HG03432 (cell line): ENCODE measurements around the gene SLC22A3.
"Not testable (repeated sequence)": the region's sequence is repeated elsewhere in the genome, so short reads cannot be mapped to it uniquely, and the experiment has no call there.

ENCODE experiments used
- ATAC-seq: cut with Tn5 transposase; IDR thresholded peaks from one replicate; pipeline ENCODE4 v1.9.1; 2021; ENCODE audit warnings: mild to moderate bottlenecking, moderate library complexity; ENCODE audit not compliant: unreplicated experiment

SLC22A3 gene, protein sequence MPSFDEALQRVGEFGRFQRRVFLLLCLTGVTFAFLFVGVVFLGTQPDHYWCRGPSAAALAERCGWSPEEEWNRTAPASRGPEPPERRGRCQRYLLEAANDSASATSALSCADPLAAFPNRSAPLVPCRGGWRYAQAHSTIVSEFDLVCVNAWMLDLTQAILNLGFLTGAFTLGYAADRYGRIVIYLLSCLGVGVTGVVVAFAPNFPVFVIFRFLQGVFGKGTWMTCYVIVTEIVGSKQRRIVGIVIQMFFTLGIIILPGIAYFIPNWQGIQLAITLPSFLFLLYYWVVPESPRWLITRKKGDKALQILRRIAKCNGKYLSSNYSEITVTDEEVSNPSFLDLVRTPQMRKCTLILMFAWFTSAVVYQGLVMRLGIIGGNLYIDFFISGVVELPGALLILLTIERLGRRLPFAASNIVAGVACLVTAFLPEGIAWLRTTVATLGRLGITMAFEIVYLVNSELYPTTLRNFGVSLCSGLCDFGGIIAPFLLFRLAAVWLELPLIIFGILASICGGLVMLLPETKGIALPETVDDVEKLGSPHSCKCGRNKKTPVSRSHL

DNA sequence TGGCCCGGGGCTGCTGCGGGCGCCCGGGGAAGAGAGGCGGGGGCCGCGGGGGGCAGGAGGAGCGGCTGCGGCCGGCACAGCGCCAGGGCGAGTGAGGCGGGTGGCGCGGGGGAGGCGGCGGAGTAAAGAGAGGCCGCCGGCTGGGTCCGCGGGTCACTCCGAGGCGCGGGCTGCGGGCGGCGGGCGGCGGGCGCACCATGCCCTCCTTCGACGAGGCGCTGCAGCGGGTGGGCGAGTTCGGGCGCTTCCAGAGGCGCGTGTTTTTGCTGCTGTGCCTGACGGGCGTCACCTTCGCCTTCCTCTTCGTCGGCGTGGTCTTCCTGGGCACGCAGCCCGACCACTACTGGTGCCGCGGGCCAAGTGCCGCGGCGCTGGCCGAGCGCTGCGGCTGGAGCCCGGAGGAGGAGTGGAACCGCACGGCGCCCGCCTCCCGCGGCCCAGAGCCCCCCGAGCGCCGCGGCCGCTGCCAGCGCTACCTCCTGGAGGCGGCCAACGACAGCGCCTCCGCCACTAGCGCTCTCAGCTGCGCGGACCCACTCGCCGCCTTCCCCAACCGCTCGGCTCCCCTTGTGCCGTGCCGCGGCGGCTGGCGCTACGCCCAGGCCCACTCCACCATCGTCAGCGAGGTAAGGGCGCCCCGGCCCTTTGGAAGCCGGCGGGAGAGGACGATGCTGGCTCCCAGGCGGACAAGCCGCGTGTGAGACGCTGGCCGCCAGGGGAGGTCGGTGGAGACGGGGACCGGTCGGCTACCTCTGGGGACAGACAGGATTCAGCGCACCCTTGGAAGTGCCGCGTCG, at the start of gene SLC22A3:
SLC22A3 (plus strand) TSS at position 156 of the 797 bp plus-strand sequence; CDS start at position 198, 42 bp downstream.
- no peak for ATAC-seq

DNA sequence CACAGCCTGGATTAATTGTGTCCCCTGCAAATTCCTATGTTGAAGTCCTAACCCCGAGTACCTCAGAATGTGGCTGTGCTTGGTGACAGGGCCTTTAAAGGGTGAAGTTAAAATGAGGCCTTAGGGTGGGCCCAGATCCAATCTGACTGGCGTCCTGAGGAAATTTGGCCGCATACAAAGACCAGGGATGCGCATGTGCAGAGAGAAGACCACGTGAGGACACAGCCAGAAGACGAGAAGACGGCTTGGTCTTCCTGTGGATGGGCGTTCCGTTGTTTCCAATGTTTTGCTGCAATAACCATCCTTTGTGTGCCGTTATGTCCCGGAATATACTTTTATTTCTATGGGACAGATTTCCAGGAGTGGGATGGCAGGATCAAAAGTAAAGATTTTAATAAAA, 48.6 kb upstream of the SLC22A3 start:
- no peak for ATAC-seq

DNA sequence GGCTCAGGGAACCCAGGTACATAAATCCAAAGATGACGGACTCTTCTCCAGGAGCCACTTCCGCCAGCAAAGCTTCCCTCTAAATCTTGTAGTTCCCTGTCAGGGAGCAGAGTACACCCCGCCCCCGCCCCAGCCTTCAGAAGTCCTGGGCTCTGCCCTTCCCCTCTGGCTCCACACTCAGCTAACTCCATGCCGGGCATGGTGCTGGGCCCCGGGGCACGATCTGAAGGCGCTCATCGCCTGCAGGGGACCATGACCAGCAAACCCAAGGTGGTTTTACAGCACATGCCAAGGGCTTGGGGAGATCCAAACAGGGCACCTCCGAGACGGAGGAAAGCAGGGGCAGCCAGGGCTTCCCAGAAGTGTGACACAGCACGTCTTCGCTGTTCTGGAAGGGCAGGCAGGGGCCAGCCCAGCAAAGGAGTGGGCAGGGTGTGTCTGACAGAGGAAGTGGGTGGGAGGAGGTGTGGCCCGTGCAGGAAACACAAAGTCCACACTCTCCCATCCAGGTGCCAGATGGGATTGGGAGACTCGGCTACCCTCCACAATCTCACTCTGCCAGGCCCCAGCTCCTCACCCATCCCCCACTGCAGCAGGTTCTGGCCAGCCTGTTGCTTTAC, 48.0 kb upstream of the SLC22A3 start:
- ATAC-seq, result no peak

DNA sequence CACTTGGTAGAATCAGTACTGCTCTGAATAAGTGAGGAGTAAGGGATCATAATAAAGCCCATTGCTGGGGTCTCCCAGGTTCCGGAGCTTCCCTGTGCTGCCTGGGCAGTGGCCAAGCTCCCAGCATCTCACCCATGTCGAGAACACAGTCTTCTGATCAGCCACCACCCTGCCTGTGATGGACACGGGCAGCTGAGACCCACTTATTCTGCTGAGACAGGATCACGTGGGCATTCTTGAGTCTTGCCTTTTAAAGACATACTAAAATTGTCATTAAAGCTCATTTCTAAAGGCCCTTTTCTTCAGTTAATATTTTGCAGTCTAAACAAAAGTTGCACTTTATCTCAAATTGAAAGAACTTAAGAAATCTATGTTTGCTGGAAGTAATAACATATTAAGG, 46.8 kb upstream of the SLC22A3 start:
- ATAC-seq, result no peak

DNA sequence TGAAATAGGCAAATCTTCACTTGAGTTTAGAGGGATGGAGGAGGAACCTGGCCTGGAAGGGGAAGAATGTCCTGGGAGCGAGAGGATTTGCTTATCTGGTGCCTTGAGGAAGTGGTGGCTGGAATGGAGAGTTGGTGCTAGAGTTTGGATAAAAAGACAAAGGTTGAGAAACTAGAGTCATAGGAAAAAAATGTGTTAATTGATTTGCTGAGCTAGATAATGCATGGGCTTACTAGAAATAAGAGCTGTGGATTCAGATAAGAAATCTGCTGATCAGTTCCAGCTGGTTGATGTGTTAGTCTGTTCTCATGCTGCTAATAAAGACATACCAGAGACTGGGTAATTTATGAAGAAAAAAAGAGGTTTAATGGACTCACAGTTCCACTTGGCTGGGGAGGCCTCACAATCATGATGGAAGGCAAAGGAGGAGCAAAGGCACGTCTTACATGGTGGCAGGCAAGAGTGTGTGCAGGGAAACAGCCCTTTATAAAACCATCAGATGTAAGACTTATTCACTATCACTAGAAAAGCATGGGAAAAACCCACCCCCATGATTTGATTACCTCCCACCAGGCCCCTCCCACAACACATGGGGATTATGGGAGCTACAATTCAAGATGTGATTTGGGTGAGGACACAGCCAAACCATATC, 45.6 kb upstream of the SLC22A3 start:
- ATAC-seq, result not testable (repeated sequence)

DNA sequence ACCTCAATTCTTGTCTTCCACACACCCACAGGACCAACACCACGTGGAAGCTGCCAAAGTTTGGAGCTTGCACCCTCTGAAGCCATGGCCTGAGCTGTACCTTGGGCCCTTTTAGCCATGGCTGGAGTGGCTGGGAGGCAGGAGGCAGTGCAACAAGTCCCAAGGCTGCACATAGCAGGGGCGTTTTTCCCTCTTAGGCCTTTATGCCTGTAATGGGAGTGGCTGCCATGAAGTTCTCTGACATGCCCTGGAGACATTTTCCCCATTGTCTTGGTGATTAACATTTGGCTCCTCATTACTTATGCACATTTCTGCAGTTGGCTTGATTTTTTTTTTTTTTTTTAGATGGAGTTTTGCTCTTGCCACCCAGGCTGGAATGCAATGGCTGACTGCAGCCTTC, 44.4 kb upstream of the SLC22A3 start:
- no peak for ATAC-seq

DNA sequence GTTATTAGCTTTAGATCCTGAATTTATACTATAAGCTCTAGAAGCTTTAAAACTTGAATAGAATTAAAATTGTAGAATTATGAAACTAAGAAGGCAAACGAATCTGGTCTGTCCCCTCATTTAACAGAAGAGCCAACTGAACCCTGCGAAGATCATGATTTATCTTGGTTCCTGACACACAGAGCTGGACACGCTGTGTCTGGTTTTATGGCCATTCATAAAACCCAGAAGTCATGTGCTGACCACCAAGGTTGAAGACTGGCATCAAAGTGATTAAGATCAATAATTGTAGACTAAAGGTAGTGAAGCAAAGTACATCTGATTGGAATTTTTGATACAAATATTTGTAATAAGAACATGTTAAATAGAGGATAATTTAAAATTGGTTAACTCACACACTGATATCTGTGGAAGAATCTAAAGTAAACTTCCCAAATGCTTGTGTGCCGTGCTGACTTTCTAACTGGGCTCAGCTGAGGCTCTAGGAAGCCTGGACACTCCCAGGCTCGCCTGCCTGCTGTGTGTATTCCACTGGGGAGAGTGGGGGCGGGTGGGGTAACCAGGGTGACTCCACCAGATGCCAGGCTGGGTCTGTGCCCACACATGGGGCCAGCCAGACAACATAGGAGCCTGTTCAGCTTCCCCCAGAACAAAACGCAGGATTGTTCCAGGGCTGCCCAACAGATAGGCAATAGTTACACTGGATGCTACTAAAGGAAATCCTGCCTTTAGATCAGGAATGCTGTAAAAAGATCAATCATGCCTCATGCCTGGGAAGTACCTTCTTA, 42.1 kb upstream of the SLC22A3 start:
- ATAC-seq, result no peak

DNA sequence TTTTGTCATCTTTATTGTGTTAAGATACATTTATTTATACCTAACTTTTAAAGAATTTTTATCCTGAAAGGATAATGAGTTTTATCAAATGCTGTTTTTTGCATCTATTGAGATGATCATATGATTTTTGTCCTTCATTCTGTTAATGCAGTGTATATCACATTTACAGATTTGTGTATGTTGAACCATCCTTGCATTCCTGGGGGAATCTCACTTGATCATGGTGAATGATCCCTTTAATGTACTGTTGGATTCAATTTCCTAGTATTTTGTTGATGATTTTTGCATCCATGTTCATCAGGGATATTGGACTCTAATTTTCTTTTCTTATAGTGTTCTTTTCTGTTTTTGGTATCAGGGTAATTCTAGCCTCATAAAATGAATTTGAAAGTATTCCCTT, 38.5 kb upstream of the SLC22A3 start:
- no peak for ATAC-seq

DNA sequence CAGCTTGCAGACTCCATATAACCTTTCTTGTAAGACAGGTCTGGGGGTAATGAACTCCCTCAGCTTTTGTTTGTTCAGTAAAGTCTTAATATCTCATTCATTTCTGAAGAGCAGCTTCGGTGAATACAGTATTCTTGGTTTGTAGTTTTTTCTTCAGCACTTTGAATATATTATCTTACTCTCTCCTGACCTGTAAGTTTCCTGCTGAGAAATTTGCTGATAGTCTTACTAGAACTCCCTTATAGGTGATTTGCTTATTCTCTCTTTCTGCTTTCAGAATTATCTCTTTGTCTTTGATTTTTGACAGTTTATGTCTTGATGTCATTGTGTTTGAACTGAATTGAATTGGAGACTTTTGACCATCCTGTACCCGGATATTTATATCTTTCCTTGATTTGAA, 35.3 kb upstream of the SLC22A3 start:
- ATAC-seq, result no peak

DNA sequence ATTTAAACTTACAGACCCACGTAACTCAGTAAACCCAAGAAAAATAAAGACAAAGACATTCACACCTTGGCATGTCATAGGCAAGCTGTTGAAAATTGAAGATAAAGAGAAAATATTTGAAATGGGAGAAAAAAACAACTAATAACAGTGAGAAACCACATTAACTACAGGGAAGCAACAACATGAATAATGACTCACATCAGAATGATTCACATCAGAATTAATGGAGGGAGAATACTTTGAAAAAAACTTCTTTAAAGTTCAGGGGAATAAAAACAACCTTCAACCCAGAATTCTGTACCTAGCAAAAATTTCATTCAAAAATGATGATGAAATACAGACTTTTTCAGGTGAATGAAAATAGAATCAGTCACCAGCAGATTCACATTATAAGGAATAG, 32.9 kb upstream of the SLC22A3 start:
- ATAC-seq, result no peak

DNA sequence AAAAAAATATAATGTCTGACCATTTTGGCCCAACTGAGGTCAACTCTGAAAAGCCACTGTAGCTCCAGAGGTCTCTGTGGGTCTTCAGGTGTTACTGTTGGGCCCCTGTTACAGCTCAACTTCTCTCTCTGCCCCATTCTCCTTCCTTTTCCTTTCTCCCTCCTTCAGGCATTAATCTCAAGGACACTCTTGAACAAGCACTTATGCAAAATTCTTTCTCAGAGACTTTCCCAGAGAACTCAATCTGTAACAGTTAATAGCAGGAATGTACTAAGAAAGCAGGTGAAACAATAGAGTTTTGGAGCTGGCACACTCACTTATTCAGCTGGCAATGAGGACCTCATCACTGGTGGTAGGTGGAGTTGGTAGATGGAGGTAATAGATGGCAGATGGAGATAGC, 31.9 kb upstream of the SLC22A3 start:
- no peak for ATAC-seq

DNA sequence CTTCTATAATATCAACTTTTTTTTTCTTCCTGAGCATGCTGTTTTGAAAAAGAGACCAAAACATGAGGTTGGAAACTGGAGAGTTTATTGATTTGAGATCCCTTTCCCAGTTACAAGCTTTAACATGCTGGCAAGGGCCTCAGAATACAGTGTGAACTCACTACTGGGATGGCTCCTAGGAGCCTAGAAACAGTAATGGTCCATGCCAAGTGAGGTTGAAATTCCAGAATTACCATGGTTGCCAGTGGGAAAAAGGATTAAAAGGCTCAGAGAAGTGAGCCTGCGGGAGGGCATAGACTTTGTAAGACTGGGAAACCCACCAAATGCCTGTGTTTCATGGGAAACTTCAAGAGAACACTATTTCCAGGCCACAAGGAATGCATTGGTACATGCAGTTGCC, 28.9 kb upstream of the SLC22A3 start:
- ATAC-seq, result no peak

DNA sequence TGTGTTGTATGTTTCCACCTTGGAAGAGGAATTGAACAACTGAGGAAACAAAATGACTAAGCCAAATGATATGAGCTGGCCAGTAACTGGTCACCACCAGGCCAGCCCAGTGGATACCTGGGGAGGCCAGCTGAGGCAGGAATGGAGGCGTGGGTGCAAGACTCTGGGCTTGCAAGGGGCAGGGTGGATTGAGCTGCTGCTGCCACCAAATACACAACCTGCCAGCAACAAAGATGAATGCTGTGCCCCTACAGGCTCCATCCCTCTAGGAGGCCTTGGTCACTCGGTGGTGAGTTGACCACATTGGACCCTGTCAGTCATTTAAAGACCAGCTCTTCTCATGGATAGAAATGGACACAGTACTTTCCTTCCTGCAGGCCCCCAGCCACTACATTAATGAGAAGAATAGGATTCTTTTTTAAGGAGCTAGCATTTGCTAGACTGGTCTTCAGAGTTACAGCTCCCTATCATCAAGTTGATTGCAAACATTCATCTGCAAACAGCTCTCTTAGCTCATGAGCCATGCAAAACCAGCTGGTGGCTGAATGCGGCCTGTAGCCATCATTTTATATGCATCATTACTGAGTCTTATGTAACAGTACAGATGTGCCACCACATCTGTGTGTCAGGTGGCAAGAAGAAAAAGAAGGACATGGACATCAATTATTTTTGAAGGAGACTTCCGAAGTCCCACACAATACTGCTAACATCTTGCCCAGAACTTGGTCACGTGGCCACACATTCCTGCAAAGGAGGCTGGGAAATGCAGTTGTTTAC, 26.3 kb upstream of the SLC22A3 start:
- ATAC-seq, result no peak

DNA sequence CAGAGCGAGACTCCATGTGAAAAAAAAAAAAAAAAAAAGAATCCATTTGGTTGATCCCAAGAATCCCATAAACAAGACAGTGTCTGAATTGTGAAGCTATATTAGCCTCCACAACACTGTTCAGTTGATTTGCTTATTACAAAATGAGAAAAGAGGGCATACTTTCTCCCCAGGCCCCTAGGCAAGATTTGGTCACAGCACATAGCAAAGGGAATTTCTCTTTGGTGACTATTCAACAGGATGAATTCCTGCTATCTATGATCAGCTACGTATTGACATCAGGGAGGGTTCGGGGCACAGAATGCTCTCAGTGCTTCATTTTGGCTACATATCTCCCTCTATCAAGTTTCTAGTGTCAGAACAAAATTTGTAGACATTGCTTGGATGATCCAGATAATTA, 20.2 kb upstream of the SLC22A3 start:
- ATAC-seq, result no peak

DNA sequence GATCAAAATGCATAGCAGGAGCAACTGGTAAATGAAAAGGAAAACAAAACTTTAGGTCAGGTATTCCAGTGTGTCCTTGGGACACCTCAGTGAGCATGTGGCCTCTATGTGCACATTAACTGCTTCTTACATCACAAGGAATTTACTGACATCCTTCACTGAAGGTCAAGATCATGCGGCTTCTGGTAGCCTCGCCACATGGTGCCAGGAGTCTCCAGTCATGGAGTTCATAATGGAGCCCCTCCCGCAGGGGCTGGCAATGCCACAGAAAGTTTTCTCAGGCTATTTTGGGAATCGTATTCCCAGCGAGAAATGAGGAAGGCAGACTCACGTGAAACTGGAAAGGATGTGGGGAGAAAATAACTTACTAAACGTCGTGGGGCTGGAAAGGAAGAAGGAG, 19.7 kb upstream of the SLC22A3 start:
- no peak for ATAC-seq

DNA sequence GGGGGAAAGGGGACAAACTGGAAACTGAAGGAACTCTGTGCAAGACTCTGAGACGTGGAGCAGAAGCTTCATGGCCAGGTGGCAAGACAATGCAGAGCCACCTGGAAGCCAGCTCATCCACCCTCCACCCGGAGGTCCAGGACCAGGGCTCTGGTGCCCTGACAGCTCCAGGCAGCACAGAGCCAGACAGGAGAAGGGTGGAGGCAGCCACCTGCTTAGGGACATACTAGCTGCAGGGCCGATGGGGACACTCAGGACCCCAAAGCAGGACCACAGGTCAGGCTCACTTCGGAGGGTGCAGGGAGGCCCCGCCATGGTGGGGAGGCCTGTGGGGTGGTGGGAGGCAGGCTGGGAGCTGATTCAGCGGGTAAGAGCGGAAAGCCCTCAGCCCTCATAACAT, 19.0 kb upstream of the SLC22A3 start:
- ATAC-seq, result no peak

DNA sequence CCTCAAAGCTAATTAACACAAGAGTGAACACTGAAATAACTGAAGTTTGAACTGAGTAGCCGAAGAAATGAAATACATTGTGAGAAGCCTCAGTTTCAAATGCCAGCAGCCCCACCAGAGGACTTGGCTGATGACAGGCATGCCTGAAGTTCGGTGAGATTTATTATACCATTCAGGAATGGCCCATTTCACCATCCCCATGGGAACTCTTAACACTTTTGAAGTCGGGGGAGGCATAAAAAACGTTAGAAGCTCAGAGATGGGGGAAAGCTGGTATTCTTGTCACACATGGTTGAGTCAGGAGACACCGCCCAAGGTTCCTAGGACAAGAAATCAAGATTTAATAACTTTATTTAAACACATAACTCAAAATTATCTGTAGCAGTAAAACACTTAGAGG, 17.6 kb upstream of the SLC22A3 start:
- no peak for ATAC-seq

DNA sequence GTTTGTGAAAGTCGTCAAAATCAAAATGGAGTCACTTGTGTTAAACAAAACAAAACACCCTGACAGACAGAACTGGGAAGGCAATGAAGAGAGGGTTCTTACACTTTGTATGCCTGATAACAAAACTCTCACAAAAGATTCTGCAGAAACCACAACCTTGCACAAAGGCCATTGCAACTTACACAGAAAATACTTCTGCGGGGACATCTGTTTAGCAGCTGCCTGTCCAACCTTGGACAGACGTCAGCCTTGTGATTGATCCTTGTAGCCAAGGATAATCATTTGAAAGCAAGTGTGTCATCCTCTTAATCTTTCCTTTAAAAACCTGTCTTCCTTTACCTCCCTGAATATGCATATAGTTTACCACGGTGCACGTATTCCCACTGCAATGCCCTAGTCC, 17.0 kb upstream of the SLC22A3 start:
- no peak for ATAC-seq

DNA sequence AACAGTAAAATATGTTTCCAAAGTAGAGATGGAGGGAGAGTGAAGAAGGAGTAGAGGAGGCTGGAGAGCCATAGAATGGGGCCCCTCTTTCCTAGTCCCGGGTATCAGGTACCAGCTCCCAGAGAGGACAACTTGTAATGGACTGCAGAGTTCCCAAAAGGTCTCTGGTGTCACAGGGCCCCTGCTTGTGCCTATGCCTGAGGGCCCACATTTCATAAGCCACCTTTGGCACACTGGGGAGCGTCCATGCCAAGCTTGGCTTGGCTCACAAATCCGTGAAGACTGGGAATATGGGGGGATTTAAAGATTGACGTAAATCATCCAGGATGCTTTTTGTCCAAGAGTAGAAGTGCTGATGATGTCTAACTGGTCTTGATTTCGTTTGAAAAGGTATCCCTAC, 16.4 kb upstream of the SLC22A3 start:
- no peak for ATAC-seq
